Type B pancreatic cell (in vitro differentiated cells): ENCODE data around the gene LDLRAD4. TPM values are rescaled to one million over a fixed set of nuclear protein-coding genes. Genes with fewer than 3 reads are reported as not detected.

Source experiments
- DNase-seq: peaks from one replicate; pipeline ENCODE4 v3.0.0; 2021; ENCODE audit warnings: mixed read lengths; ENCODE audit not compliant: unreplicated experiment; ENCODE audit errors: extremely low spot score
- H3K27ac Mint-ChIP-seq: 2 replicates; pipeline ENCODE4 v1.8.0; 2021; ENCODE audit warnings: mild to moderate bottlenecking, mixed read lengths
- H3K27me3 Mint-ChIP-seq: 2 replicates; pipeline ENCODE4 v1.8.0; 2021; ENCODE audit warnings: mixed read lengths
- H3K36me3 Mint-ChIP-seq: 2 replicates; pipeline ENCODE4 v1.8.0; 2021; ENCODE audit warnings: mixed read lengths
- H3K4me1 Mint-ChIP-seq: one replicate; pipeline ENCODE4 v1.8.0; 2021; ENCODE audit warnings: mixed read lengths; ENCODE audit not compliant: unreplicated experiment
- H3K4me3 Mint-ChIP-seq: 2 replicates; pipeline ENCODE4 v1.8.0; 2021; ENCODE audit warnings: mild to moderate bottlenecking, mixed read lengths
- H3K9me3 Mint-ChIP-seq: 2 replicates; pipeline ENCODE4 v1.8.0; 2021; ENCODE audit warnings: mixed read lengths
- total RNA-seq: library from RNA; stranded (reverse); gene quantifications from 2 replicates; pipeline ENCODE4 v1.2.1, GENCODE V29; 2021; ENCODE audit warnings: low replicate concordance
- TF ChIP-seq, protein P1 (sequence below): fragments of 200-600 bp; sonication (generic); conservative IDR thresholded peaks from 2 replicates; pipeline ENCODE4 v1.5.0; 2021; ENCODE audit warnings: antibody characterized with exemption, mild to moderate bottlenecking

LDLRAD4 gene
- total RNA-seq, 1 donor from 2014 or later, result 2.4 TPM

DNA sequence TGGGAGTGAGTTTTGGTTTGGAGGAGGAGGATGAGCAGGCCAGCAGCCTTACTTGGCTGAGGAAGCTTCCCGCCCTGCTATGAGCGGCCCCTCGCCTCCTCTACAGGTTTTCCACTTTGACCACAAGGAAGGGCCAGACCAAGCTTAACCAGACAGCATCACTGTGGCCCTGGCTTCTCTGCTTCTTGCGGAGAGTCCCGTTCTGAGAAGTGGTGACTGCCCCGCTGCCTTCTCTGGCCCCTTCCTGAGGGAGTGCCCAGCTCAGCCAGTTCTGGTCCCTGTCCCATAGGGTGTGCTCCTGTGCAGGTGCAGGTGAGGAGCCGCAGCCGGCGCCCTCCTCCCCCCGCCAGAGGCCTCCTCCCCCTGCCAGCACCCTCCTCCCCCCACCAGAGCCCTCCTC lies 406.8 kb downstream of the LDLRAD4 start:
- Mint-ChIP-seq H3K27me3 (peaks cover 27% of the 10 kb centered on the region), H3K4me1 (peaks cover 6% of the 10 kb centered on the region), H3K9me3 (no peaks in the 10 kb centered on the region), H3K27ac (no peak overlapping the region), H3K36me3 (no peaks in the 10 kb centered on the region), H3K4me3 (no peak overlapping the region)
- no peak for DNase-seq
- TF ChIP-seq, protein P1, sequence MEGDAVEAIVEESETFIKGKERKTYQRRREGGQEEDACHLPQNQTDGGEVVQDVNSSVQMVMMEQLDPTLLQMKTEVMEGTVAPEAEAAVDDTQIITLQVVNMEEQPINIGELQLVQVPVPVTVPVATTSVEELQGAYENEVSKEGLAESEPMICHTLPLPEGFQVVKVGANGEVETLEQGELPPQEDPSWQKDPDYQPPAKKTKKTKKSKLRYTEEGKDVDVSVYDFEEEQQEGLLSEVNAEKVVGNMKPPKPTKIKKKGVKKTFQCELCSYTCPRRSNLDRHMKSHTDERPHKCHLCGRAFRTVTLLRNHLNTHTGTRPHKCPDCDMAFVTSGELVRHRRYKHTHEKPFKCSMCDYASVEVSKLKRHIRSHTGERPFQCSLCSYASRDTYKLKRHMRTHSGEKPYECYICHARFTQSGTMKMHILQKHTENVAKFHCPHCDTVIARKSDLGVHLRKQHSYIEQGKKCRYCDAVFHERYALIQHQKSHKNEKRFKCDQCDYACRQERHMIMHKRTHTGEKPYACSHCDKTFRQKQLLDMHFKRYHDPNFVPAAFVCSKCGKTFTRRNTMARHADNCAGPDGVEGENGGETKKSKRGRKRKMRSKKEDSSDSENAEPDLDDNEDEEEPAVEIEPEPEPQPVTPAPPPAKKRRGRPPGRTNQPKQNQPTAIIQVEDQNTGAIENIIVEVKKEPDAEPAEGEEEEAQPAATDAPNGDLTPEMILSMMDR, result no peak

DNA sequence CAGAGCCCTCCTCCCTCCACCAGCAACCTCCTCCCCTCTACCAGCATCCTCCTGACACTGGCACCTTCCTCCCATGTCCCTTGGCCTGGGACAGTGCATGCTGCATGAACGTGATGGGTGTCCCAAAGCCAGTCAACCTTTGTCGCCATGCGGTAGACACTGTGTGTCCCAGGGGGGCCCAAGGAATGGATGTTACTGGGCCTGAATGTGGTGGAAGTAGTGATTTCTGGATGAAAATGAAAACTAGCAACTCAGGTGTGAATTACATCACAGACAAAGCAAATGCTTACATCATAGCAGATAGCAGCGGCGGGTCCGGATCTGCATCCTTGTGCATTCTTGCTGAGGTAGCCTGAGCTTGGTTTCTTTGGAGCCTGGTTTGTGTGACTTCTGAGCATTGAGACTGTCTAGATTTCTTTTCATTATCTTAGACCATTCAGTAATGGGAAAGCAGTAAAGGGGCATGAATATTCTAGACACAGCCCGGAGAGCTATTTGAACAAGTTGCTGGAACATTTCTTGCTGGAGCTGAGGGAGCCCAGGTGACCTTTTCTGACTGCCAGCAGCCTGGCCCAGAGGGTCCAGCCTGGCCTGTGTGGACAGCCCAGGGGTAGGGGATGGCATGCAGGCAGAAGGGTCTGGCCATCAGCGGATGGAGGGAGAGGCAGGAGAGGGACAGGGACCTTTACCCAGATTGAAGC lies 407.4 kb downstream of the LDLRAD4 start:
- Mint-ChIP-seq H3K36me3 (no peaks in the 10 kb centered on the region), H3K27ac (no peak overlapping the region), H3K4me1 (peaks cover 6% of the 10 kb centered on the region), H3K4me3 (no peak overlapping the region), H3K9me3 (no peaks in the 10 kb centered on the region), H3K27me3 (peaks cover 28% of the 10 kb centered on the region)
- no peak for DNase-seq
- TF ChIP-seq, protein P1, result no peak

DNA sequence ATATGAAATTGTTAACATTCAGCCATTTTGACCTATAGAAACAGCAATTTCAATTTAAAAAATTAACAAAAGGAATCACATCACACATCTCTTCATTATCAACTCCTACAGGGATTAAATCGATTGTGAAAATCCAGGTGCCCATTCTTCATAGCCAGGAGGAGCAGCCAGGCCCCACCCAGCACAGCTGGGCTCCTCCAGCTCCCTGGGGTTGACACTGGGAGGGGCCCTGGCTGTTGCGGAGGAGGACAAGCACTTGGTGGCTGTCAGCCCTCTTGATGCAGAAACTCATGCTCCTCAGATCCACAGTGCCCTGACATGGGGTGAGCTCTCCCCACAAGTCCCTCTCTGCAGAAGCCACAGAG lies 408.0 kb downstream of the LDLRAD4 start:
- Mint-ChIP-seq H3K36me3 (no peaks in the 10 kb centered on the region), H3K9me3 (no peaks in the 10 kb centered on the region), H3K4me1 (peaks cover 6% of the 10 kb centered on the region), H3K27ac (no peak overlapping the region), H3K27me3 (peaks cover 30% of the 10 kb centered on the region), H3K4me3 (no peak overlapping the region)
- no peak for DNase-seq
- TF ChIP-seq, protein P1, result no peak

DNA sequence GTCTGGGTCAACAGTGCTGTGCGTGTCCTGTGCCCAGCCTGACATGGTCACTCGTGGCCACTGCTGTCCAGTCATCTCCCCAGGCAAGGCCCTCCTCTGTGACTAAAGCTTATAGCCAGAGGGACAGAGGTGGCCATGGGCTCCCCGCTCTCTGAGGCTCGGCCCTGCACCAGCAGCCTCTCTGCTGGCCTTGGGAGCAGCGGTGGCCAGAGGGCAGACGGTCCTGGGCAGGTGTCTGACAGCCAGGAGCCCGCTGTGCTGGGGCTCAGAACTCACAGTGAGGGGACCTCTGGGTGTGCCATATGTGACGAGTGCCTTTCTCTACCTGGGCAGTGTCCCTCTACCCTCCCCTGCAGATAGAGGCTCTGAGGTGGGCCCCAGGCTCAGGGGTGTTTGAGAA lies 409.1 kb downstream of the LDLRAD4 start:
- Mint-ChIP-seq H3K9me3 (no peaks in the 10 kb centered on the region), H3K36me3 (no peaks in the 10 kb centered on the region), H3K27ac (no peak overlapping the region), H3K27me3 (peaks cover 30% of the 10 kb centered on the region), H3K4me1 (peaks cover 6% of the 10 kb centered on the region), H3K4me3 (no peak overlapping the region)
- TF ChIP-seq, protein P1, result no peak
- DNase-seq, result no peak

DNA sequence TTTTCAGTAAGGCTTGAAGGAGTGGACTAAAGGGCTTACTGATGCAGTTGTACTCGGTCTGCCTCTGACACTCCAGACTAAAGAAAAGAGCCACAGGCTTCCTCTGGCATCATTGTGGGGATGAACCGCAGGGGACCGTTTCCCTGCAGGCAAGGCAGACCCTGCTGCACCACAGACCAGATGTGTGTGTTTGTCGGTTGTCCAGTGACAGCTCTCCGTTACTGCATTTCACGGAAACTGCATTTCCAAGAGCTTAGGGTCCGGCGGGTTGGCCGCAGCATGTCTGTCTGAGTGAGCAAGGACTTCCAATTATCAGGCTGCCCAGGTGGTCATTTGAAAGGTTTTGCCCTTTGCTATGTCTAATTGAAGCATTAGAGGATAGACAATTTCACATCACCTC lies 409.7 kb downstream of the LDLRAD4 start:
- no peak overlapping the region for H3K4me3 Mint-ChIP-seq
- peaks cover 6% of the 10 kb centered on the region for H3K4me1 Mint-ChIP-seq
- peaks cover 28% of the 10 kb centered on the region for H3K27me3 Mint-ChIP-seq
- no peak overlapping the region for H3K27ac Mint-ChIP-seq
- TF ChIP-seq, protein P1, result no peak
- no peaks in the 10 kb centered on the region for H3K9me3 Mint-ChIP-seq
- DNase-seq, result no peak
- H3K36me3 Mint-ChIP-seq, result no peaks in the 10 kb centered on the region
